Measurements from ENCODE around the gene LCLAT1. TPM values are rescaled to one million over a fixed set of nuclear protein-coding genes. Genes with fewer than 3 reads are reported as not detected.

Gene LCLAT1
- total RNA-seq, 4 donors from 2014 or later, result 10.3 to 20.6 (median 17.7) TPM

DNA sequence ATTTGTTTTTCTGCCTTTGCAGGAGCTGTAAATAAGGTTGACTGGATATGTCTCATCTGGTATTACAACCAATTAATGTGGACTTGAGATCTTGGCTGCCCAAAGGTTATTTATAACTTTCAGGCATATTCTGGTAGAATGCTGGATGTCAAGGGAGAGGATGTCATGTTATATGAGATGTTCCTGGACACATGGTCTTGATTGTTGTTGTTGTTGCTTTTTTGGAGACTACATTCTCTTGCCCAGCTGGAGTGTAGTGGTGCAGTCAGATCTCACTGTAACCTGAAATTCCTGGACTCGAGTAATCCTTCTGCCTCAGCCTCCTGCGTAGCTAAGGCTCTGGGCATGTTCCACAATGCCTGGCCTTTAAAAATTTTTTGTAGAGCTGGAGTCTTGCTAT lies 83.3 kb downstream of the LCLAT1 start:
- Histone ChIP-seq H3K27ac (no peak overlapping the region), H3K36me3 (peaks cover 24% of the 10 kb centered on the region), H3K4me3 (no peak overlapping the region), H3K4me1 (no peaks in the 10 kb centered on the region), H3K9me3 (no peaks in the 10 kb centered on the region), H3K27me3 (no peaks in the 10 kb centered on the region)
- DNase-seq (ENCODE audit: low spot score in 2 of 2), result no peak
- TF ChIP-seq, protein P1, sequence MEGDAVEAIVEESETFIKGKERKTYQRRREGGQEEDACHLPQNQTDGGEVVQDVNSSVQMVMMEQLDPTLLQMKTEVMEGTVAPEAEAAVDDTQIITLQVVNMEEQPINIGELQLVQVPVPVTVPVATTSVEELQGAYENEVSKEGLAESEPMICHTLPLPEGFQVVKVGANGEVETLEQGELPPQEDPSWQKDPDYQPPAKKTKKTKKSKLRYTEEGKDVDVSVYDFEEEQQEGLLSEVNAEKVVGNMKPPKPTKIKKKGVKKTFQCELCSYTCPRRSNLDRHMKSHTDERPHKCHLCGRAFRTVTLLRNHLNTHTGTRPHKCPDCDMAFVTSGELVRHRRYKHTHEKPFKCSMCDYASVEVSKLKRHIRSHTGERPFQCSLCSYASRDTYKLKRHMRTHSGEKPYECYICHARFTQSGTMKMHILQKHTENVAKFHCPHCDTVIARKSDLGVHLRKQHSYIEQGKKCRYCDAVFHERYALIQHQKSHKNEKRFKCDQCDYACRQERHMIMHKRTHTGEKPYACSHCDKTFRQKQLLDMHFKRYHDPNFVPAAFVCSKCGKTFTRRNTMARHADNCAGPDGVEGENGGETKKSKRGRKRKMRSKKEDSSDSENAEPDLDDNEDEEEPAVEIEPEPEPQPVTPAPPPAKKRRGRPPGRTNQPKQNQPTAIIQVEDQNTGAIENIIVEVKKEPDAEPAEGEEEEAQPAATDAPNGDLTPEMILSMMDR (IDR thresholded peaks at IDR 0.05), result no peak
- TF ChIP-seq POLR2A (IDR thresholded peaks at IDR 0.05) (no peak), EP300 (IDR thresholded peaks at IDR 0.05) (no peak), POLR2AphosphoS5 (IDR thresholded peaks at IDR 0.05) (no peak)
- 92% methylated on average over 2 of the region's 2 CpGs for WGBS

DNA sequence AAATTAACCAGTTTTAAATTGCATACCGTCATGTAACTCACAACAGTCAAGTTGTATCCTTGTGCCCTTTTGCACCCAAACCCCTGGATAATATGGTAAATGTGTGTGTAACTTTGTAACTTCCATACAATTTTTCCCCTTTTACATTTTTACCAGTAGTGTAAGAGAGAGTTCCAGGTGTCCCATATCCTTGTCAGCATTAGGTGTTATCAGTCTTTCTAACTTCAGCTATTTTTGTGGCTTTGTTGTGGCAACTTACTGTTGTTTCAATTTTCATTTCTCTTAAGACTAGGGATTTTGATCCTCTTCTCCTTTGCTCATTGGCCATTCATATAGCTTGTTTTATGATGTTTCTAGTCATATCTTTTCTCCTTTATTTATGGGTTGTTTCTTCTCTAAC lies 94.6 kb downstream of the LCLAT1 start:
- no peak for TF ChIP-seq POLR2A (IDR thresholded peaks at IDR 0.05)
- H3K9me3 ChIP-seq, result peaks cover 10% of the 10 kb centered on the region
- no peaks in the 10 kb centered on the region for H3K27me3 ChIP-seq
- H3K36me3 ChIP-seq, result no peaks in the 10 kb centered on the region
- no peak overlapping the region for H3K4me3 ChIP-seq
- H3K27ac ChIP-seq, result no peak overlapping the region
- no peaks in the 10 kb centered on the region for H3K4me1 ChIP-seq
- WGBS, result 97% methylated on average over 1 of the region's 1 CpG
- DNase-seq (ENCODE audit: low spot score in 2 of 2), result no peak

DNA sequence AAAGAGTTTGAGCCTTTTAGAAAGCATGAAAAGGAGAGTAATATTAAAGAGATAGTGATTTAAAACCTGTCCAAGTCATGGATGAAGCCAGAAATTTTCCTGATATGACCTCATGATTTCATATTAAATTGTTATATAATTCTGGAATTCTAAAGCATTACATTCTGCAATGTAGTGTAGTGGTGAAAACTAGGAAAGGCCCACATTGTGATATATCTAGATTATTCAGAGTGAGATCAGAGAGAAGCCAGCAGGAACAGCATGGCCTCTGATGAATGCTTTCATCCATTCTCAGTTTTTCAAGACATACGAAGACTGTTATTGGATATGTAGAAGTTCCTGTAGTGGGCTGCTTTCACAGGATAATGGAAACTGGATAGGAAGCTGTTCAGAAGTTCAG lies 98.8 kb downstream of the LCLAT1 start:
- 97% methylated on average over 1 of the region's 1 CpG for whole genome bisulfite sequencing
- H3K9me3 ChIP-seq, result peaks cover 7% of the 10 kb centered on the region

DNA sequence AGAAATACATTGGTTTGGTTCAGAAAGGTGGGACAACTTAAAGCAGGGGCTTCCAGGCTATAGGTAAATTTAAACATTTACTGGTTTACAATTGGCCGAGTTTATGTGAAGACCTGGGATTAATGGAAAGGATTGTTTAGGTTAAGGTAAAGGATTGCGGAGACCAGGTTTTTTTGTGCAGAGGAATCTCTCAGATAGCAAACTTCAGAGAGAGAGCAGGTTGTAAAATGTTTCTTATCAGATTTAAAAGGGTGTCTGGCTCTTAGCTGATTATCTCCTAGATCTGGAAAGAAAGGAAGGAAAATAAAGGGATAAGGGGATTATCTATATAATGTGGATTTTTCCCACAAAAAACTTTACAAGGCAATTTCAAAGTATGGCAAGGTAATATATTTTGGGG lies 101.3 kb downstream of the LCLAT1 start:
- H3K27ac ChIP-seq, result no peak overlapping the region
- H3K4me1 ChIP-seq, result no peaks in the 10 kb centered on the region
- TF ChIP-seq POLR2AphosphoS5 (IDR thresholded peaks at IDR 0.05) (no peak), POLR2A (IDR thresholded peaks at IDR 0.05) (no peak), EP300 (IDR thresholded peaks at IDR 0.05) (no peak)
- TF ChIP-seq, protein P1 (IDR thresholded peaks at IDR 0.05), result no peak
- H3K36me3 ChIP-seq, result no peaks in the 10 kb centered on the region
- H3K4me3 ChIP-seq, result no peak overlapping the region
- WGBS, result 94% methylated on average over 2 of the region's 2 CpGs
- H3K27me3 ChIP-seq, result no peaks in the 10 kb centered on the region
- H3K9me3 ChIP-seq, result no peaks in the 10 kb centered on the region
- DNase-seq (ENCODE audit: low spot score in 2 of 2), result no peak

More for the DNA sequence above, 98.8 kb downstream of the LCLAT1 start:
- H3K4me1 ChIP-seq, result no peaks in the 10 kb centered on the region
- H3K36me3 ChIP-seq, result no peaks in the 10 kb centered on the region
- no peak overlapping the region for H3K4me3 ChIP-seq
- TF ChIP-seq POLR2AphosphoS5 (IDR thresholded peaks at IDR 0.05) (no peak), POLR2A (IDR thresholded peaks at IDR 0.05) (no peak), EP300 (IDR thresholded peaks at IDR 0.05) (no peak)
- TF ChIP-seq, protein P1 (IDR thresholded peaks at IDR 0.05), result no peak
- no peak for DNase-seq (ENCODE audit: low spot score in 2 of 2)
- no peak overlapping the region for H3K27ac ChIP-seq
- no peaks in the 10 kb centered on the region for H3K27me3 ChIP-seq

DNA sequence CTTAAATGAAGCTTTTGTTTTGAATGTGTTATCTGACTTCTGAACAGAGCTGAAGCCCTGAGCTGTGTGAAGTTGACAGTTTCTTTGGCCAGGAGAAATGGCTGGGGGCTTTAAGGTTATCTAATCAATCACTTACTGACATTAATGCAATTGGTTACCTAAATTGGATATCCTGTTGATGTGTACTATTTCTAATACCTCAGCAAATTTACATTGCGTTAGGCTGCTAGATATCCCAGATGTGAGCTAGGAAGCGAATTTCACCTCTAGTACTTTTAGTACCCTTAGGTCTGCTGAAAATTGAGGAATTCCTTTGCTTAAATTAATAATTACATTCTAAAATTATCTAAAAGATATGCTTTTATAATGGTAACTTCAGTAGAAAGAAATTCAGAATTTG lies 102.0 kb downstream of the LCLAT1 start:
- no peak for DNase-seq (ENCODE audit: low spot score in 2 of 2)
- Histone ChIP-seq H3K36me3 (no peaks in the 10 kb centered on the region), H3K27ac (no peak overlapping the region), H3K4me1 (no peaks in the 10 kb centered on the region), H3K9me3 (no peaks in the 10 kb centered on the region), H3K27me3 (no peaks in the 10 kb centered on the region), H3K4me3 (no peak overlapping the region)
- WGBS, result 96% methylated on average over 2 of the region's 2 CpGs
- TF ChIP-seq, protein P1 (IDR thresholded peaks at IDR 0.05), result no peak
- TF ChIP-seq EP300 (IDR thresholded peaks at IDR 0.05), result no peak
- TF ChIP-seq POLR2AphosphoS5 (IDR thresholded peaks at IDR 0.05), result no peak
- TF ChIP-seq POLR2A (IDR thresholded peaks at IDR 0.05), result no peak

Measured in suprapubic skin (tissue), 4 donors.